ENCODE results near the gene ST8SIA6. TPM values are rescaled to one million over a fixed set of nuclear protein-coding genes. Genes with fewer than 3 reads are reported as not detected.

The ST8SIA6 gene
- total RNA-seq, 1 donor from 2014 or later, result 0.13 TPM

GRCh38 chr10:17396004-17396403, 58.4 kb downstream of the ST8SIA6 start:
- no peaks in the 10 kb centered on the region for H3K4me1 Mint-ChIP-seq

GRCh38 chr10:17394854-17395253, 59.5 kb downstream of the ST8SIA6 start:
- Mint-ChIP-seq H3K36me3 (ENCODE audit: low read depth) (no peaks in the 10 kb centered on the region), H3K9me3 (no peaks in the 10 kb centered on the region), H3K27ac (no peak overlapping the region), H3K4me1 (no peaks in the 10 kb centered on the region), H3K4me3 (no peak overlapping the region), H3K27me3 (peaks cover 18% of the 10 kb centered on the region)
- ChIA-PET POLR2A (no interaction called here), CTCF (no interaction called here)
- TF ChIP-seq, protein P1, sequence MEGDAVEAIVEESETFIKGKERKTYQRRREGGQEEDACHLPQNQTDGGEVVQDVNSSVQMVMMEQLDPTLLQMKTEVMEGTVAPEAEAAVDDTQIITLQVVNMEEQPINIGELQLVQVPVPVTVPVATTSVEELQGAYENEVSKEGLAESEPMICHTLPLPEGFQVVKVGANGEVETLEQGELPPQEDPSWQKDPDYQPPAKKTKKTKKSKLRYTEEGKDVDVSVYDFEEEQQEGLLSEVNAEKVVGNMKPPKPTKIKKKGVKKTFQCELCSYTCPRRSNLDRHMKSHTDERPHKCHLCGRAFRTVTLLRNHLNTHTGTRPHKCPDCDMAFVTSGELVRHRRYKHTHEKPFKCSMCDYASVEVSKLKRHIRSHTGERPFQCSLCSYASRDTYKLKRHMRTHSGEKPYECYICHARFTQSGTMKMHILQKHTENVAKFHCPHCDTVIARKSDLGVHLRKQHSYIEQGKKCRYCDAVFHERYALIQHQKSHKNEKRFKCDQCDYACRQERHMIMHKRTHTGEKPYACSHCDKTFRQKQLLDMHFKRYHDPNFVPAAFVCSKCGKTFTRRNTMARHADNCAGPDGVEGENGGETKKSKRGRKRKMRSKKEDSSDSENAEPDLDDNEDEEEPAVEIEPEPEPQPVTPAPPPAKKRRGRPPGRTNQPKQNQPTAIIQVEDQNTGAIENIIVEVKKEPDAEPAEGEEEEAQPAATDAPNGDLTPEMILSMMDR (IDR thresholded peaks at IDR 0.05), result no peak
- ATAC-seq (ENCODE audit: low read depth) (no peak), DNase-seq (no peak)
- intact Hi-C loops (cut with micrococcal nuclease), result no loop called here

More at GRCh38 chr10:17396004-17396403, 58.4 kb downstream of the ST8SIA6 start:
- TF ChIP-seq, protein P1 (IDR thresholded peaks at IDR 0.05), result no peak
- intact Hi-C loops (cut with micrococcal nuclease), result no loop called here
- no peak overlapping the region for H3K27ac Mint-ChIP-seq
- no peaks in the 10 kb centered on the region for H3K9me3 Mint-ChIP-seq
- ATAC-seq (ENCODE audit: low read depth) (no peak), DNase-seq (no peak)
- ChIA-PET POLR2A (no interaction called here), CTCF (no interaction called here)
- no peak overlapping the region for H3K4me3 Mint-ChIP-seq
- H3K36me3 Mint-ChIP-seq (ENCODE audit: low read depth), result no peaks in the 10 kb centered on the region
- H3K27me3 Mint-ChIP-seq, result peaks cover 18% of the 10 kb centered on the region

GRCh38 chr10:17387861-17388503, 66.4 kb downstream of the ST8SIA6 start:
- ATAC-seq (ENCODE audit: low read depth) (no peak), DNase-seq (no peak)
- H3K9me3 Mint-ChIP-seq, result no peaks in the 10 kb centered on the region
- ChIA-PET CTCF (no interaction called here), POLR2A (no interaction called here)
- no peak overlapping the region for H3K27ac Mint-ChIP-seq
- intact Hi-C loops (cut with micrococcal nuclease), result no loop called here
- TF ChIP-seq, protein P1 (IDR thresholded peaks at IDR 0.05), result no peak
- H3K27me3 Mint-ChIP-seq, result no peaks in the 10 kb centered on the region
- H3K36me3 Mint-ChIP-seq (ENCODE audit: low read depth), result no peaks in the 10 kb centered on the region
- no peaks in the 10 kb centered on the region for H3K4me1 Mint-ChIP-seq
- H3K4me3 Mint-ChIP-seq, result no peak overlapping the region

- H3K27me3 Mint-ChIP-seq, result no peaks in the 10 kb centered on the region
- no peak overlapping the region for H3K4me3 Mint-ChIP-seq
These were observed 67.7 kb downstream of the ST8SIA6 start for GRCh38 chr10:17386616-17387075.

GRCh38 chr10:17386021-17386420, 68.4 kb downstream of the ST8SIA6 start:
- no peak overlapping the region for H3K27ac Mint-ChIP-seq
- H3K36me3 Mint-ChIP-seq (ENCODE audit: low read depth), result no peaks in the 10 kb centered on the region
- ChIA-PET POLR2A (no interaction called here), CTCF (no interaction called here)
- H3K4me3 Mint-ChIP-seq, result no peak overlapping the region
- no peaks in the 10 kb centered on the region for H3K27me3 Mint-ChIP-seq
- intact Hi-C loops (cut with micrococcal nuclease), result no loop called here
- H3K9me3 Mint-ChIP-seq, result no peaks in the 10 kb centered on the region
- DNase-seq (no peak), ATAC-seq (ENCODE audit: low read depth) (no peak)
- no peaks in the 10 kb centered on the region for H3K4me1 Mint-ChIP-seq
- TF ChIP-seq, protein P1 (IDR thresholded peaks at IDR 0.05), result no peak

More at GRCh38 chr10:17386616-17387075, 67.7 kb downstream of the ST8SIA6 start:
- TF ChIP-seq, protein P1 (IDR thresholded peaks at IDR 0.05), result no peak
- DNase-seq (no peak), ATAC-seq (ENCODE audit: low read depth) (no peak)
- Mint-ChIP-seq H3K9me3 (no peaks in the 10 kb centered on the region), H3K4me1 (no peaks in the 10 kb centered on the region), H3K36me3 (ENCODE audit: low read depth) (no peaks in the 10 kb centered on the region), H3K27ac (no peak overlapping the region)
- CTCF ChIA-PET, result no interaction called here
- POLR2A ChIA-PET, result no interaction called here
- intact Hi-C loops (cut with micrococcal nuclease), result no loop called here

Measured in activated B cell treated with CpG ODN at 0.5 μM for 24 hours (primary cell).